Esophagus mucosa (tissue), 1 donor: ENCODE measurements around the gene SSRP1. TPM values are rescaled to one million over a fixed set of nuclear protein-coding genes. Genes with fewer than 3 reads are reported as not detected.
A peak's percentile ranks its signal among the peaks of the same experiment; 100 is the strongest.

ENCODE experiments used
- ATAC-seq: fragments of 200-7000 bp; cut with Tn5 transposase; one replicate; pipeline ENCODE4 v1.9.1; 2020
- total RNA-seq: library from RNA; stranded (reverse); gene quantifications from one replicate; pipeline ENCODE4 v1.2.4, GENCODE V29; 2023
- donor health status: DM: yes; HTN: yes; CAD: no.

The SSRP1 gene
- total RNA-seq, 1 donor from 2014 or later, result 74.9 TPM

- ATAC-seq, result no peak
Observed at GRCh38 chr11:57313788-57314135, 21.9 kb downstream of the SSRP1 start.

- ATAC-seq, result no peak
Observed at GRCh38 chr11:57313071-57313787, 22.5 kb downstream of the SSRP1 start.

GRCh38 chr11:57312511-57313021 is 23.1 kb downstream of the SSRP1 start:
- ATAC-seq, result no peak

- peak; percentile 95 for ATAC-seq
Observed at GRCh38 chr11:57311109-57311936, 24.4 kb downstream of the SSRP1 start.

GRCh38 chr11:57310630-57311086 is 25.0 kb downstream of the SSRP1 start:
- no peak for ATAC-seq

- ATAC-seq, result no peak
Observed at GRCh38 chr11:57310091-57310490, 25.6 kb downstream of the SSRP1 start.

GRCh38 chr11:57309106-57310059 is 26.3 kb downstream of the SSRP1 start:
- ATAC-seq, result no peak

GRCh38 chr11:57308426-57309060 is 27.1 kb downstream of the SSRP1 start:
- ATAC-seq, result no peak

GRCh38 chr11:57307666-57308270 is 27.9 kb downstream of the SSRP1 start:
- ATAC-seq, result peak; percentile 5

GRCh38 chr11:57306940-57307565 is 28.6 kb downstream of the SSRP1 start:
- no peak for ATAC-seq

GRCh38 chr11:57306161-57306876 is 29.4 kb downstream of the SSRP1 start:
- ATAC-seq, result no peak

- no peak for ATAC-seq
Observed at GRCh38 chr11:57305523-57305922, 30.2 kb downstream of the SSRP1 start.

GRCh38 chr11:57303990-57304579 is 31.6 kb downstream of the SSRP1 start:
- ATAC-seq, result peak; percentile 87

- ATAC-seq, result peak; percentile 77
Observed at GRCh38 chr11:57303280-57303989, 32.3 kb downstream of the SSRP1 start.

- ATAC-seq, result no peak
Observed at GRCh38 chr11:57302489-57302888, 33.2 kb downstream of the SSRP1 start.

GRCh38 chr11:57301711-57302423 is 33.8 kb downstream of the SSRP1 start:
- ATAC-seq, result no peak

- no peak for ATAC-seq
Observed at GRCh38 chr11:57300785-57301184, 34.9 kb downstream of the SSRP1 start.

GRCh38 chr11:57299150-57299737 is 36.4 kb downstream of the SSRP1 start:
- ATAC-seq, result no peak
